SIG-M5 treated with dmso at 0.1 percent for 504 hours (cell line): ENCODE results near the gene SERPING1.
A peak's percentile ranks its signal among the peaks of the same experiment; 100 is the strongest.

ENCODE experiments used
- DNase-seq: peaks from one replicate; lab custom pipeline; 2025; ENCODE audit not compliant: unreplicated experiment; lab: John Stamatoyannopoulos, UW

SERPING1 gene

GRCh38 chr11:57638005-57638781, 40.7 kb downstream of the SERPING1 start:
- DNase-seq: no peak

GRCh38 chr11:57638811-57639320, 41.4 kb downstream of the SERPING1 start:
- DNase-seq: no peak

GRCh38 chr11:57639321-57640067, 42.0 kb downstream of the SERPING1 start:
- DNase-seq: no peak

GRCh38 chr11:57640068-57640800, 42.7 kb downstream of the SERPING1 start:
- no peak for DNase-seq

- peak; percentile 50 for DNase-seq
Observed at GRCh38 chr11:57641011-57641807, 43.7 kb downstream of the SERPING1 start.

GRCh38 chr11:57643802-57644201, 46.3 kb downstream of the SERPING1 start:
- no peak for DNase-seq

- DNase-seq: peak; percentile 48
Observed at GRCh38 chr11:57644748-57645688, 47.5 kb downstream of the SERPING1 start.

- DNase-seq: no peak
Observed at GRCh38 chr11:57645689-57646085, 48.2 kb downstream of the SERPING1 start.

GRCh38 chr11:57646194-57646798, 48.8 kb downstream of the SERPING1 start:
- DNase-seq: no peak

- DNase-seq: no peak
Observed at GRCh38 chr11:57646799-57647303, 49.4 kb downstream of the SERPING1 start.

- no peak for DNase-seq
Observed at GRCh38 chr11:57647372-57647771, 49.9 kb downstream of the SERPING1 start.

GRCh38 chr11:57647960-57648800, 50.7 kb downstream of the SERPING1 start:
- DNase-seq: no peak

GRCh38 chr11:57648801-57649735, 51.6 kb downstream of the SERPING1 start:
- no peak for DNase-seq

GRCh38 chr11:57649826-57650738, 52.6 kb downstream of the SERPING1 start, which contains the start of gene YPEL4:
YPEL4 (minus strand) TSS chr11:57649912; CDS start chr11:57647107, 2,805 bp downstream.
- DNase-seq: peak; percentile 15

- no peak for DNase-seq
Observed at GRCh38 chr11:57650739-57651090, 53.2 kb downstream of the SERPING1 start.

GRCh38 chr11:57651408-57651807, 53.9 kb downstream of the SERPING1 start:
- no peak for DNase-seq
